HepG2 (cell line): ENCODE measurements around the gene PCBD2. TPM values are rescaled to one million over a fixed set of nuclear protein-coding genes. Genes with fewer than 3 reads are reported as not detected.
A peak's percentile ranks its signal among the peaks of the same experiment; 100 is the strongest.

Source experiments
- ATAC-seq: fragments of 200-7000 bp; cut with Tn5 transposase; 3 replicates; pipeline ENCODE4 v1.9.1; 2020; ENCODE audit warnings: mild to moderate bottlenecking, moderate library complexity
- BruUV-seq: library from RNA; stranded (reverse); fragments of 400-500 nt; replicated peaks from 2 replicates; lab custom pipeline; 2021; lab: Mats Ljungman, UMichigan
- CTCF ChIA-PET: fragments of 300-600 bp; formaldehyde crosslinking; extraction: SDS; loops from one replicate; lab custom pipeline; 2021; ENCODE audit warnings: low total read pairs, inconsistent platforms, low intra/inter-chr PET ratio; lab: Yijun Ruan, JAX
- POLR2A ChIA-PET: fragments of 350-600 bp; sonication (Branson Sonifier 250); formaldehyde crosslinking; loops from one replicate; lab custom pipeline; 2020; ENCODE audit warnings: antibody characterized with exemption, inconsistent platforms; lab: Yijun Ruan, JAX
- DNase-seq: peaks from one replicate; pipeline ENCODE4 v3.0.0-alpha.2; 2015; ENCODE audit warnings: low spot score
- FAIRE-seq: peaks from 3 replicates; lab custom pipeline; 2011; peaks lifted over from hg19 to GRCh38; lab: Jason Lieb, UNC
- H2AFZ ChIP-seq: one replicate; pipeline ENCODE4 v1.6.1; 2011; ENCODE audit warnings: low read length, inconsistent platforms
- H3K27ac ChIP-seq: fragments of 300-600 bp; 3 replicates; pipeline ENCODE4 v1.8.0; 2011; ENCODE audit warnings: mixed run types, mild to moderate bottlenecking, mixed read lengths, low read length, inconsistent platforms; ENCODE audit not compliant: insufficient read depth; ENCODE audit errors: extremely low read length
- H3K27me3 ChIP-seq, 2 experiments: fragments of 200-600 bp in 1 of 2; 2 replicates in 1 of 2; 3 replicates in 1 of 2; pipeline versions ENCODE4 v1.6.0 to v1.8.0; 2011; ENCODE audit warnings: low read length in 2 of 2, mild to moderate bottlenecking in 2 of 2, moderate library complexity in 2 of 2, inconsistent platforms in 1 of 2; ENCODE audit not compliant: insufficient read depth in 2 of 2, control insufficient read depth in 1 of 2
- H3K36me3 ChIP-seq, 2 experiments: fragments of 200-600 bp in 1 of 2; replicated peaks in 1 of 2; 2 replicates in 1 of 2; 3 replicates in 1 of 2; pipeline versions ENCODE4 v1.5.1 to v1.8.0; 2011; ENCODE audit warnings: low read length in 2 of 2, inconsistent platforms in 1 of 2; ENCODE audit not compliant: insufficient read depth in 2 of 2, control insufficient read depth in 1 of 2
- H3K4me1 ChIP-seq: 2 replicates; pipeline ENCODE4 v1.5.1; 2012; ENCODE audit warnings: low read length, inconsistent platforms; ENCODE audit not compliant: insufficient read depth
- H3K4me2 ChIP-seq: 2 replicates; pipeline ENCODE4 v1.6.0; 2011; ENCODE audit warnings: low read depth, low read length, inconsistent platforms
- H3K4me3 ChIP-seq, 3 experiments: fragments of 200-600 bp in 1 of 3; sonication (generic), shearing (Covaris generic) in 1 of 3; replicated peaks in 1 of 3; 2 replicates each; pipeline ENCODE4 v1.5.1; 2011 to 2016; ENCODE audit warnings: low read length in 3 of 3, inconsistent platforms in 2 of 3, low read depth in 2 of 3, mild to moderate bottlenecking in 2 of 3, control low read depth in 1 of 3, mixed read lengths in 1 of 3; ENCODE audit not compliant: insufficient read depth in 1 of 3
- H3K79me2 ChIP-seq: one replicate; pipeline ENCODE4 v1.6.1; 2011; ENCODE audit warnings: low read length, inconsistent platforms; ENCODE audit not compliant: insufficient read depth
- H3K9ac ChIP-seq: 2 replicates; pipeline ENCODE4 v1.6.0; 2011; ENCODE audit warnings: mild to moderate bottlenecking, low read depth, low read length, inconsistent platforms; ENCODE audit not compliant: insufficient read depth
- H3K9me3 ChIP-seq: 2 replicates; pipeline ENCODE4 v1.5.1; 2012; ENCODE audit warnings: mild to moderate bottlenecking, low read length
- H4K20me1 ChIP-seq: 2 replicates; pipeline ENCODE4 v1.6.0; 2011; ENCODE audit warnings: inconsistent platforms, mild to moderate bottlenecking, low read length, moderate library complexity; ENCODE audit not compliant: insufficient read depth
- CCAR2 ChIP-seq: fragments of 200-400 bp; formaldehyde crosslinking; optimal IDR thresholded peaks from 2 replicates; pipeline ENCODE3; 2018; ENCODE audit warnings: low read depth, mild to moderate bottlenecking, low read length, moderate library complexity
- FOXA3 ChIP-seq: IDR thresholded peaks from 2 replicates; pipeline ENCODE4 v1.6.1; 2016; ENCODE audit warnings: missing genetic modification reagents, missing compliant biosample characterization
- HNF4A ChIP-seq: sonication (generic); formaldehyde crosslinking; IDR thresholded peaks from 2 replicates; pipeline ENCODE4 v1.4.0; 2020; ENCODE audit warnings: missing genetic modification reagents
- JUNB ChIP-seq: sonication (generic); formaldehyde crosslinking; IDR thresholded peaks from 2 replicates; pipeline ENCODE4 v1.8.0; 2022; ENCODE audit warnings: missing genetic modification reagents, mild to moderate bottlenecking, borderline replicate concordance
- KAT8 ChIP-seq: IDR thresholded peaks from 2 replicates; pipeline ENCODE4 v1.6.1; 2016; ENCODE audit warnings: missing genetic modification reagents, missing compliant biosample characterization
- NCOR1 ChIP-seq: fragments of 200-600 bp; sonication (generic); IDR thresholded peaks from 2 replicates; pipeline ENCODE4 v1.7.0; 2017; ENCODE audit warnings: antibody characterized with exemption, low read length, borderline replicate concordance
- PREB ChIP-seq: sonication (generic); formaldehyde crosslinking; IDR thresholded peaks from 2 replicates; pipeline ENCODE4 v1.4.0; 2020; ENCODE audit warnings: missing genetic modification reagents
- SAP130 ChIP-seq: IDR thresholded peaks from 2 replicates; pipeline ENCODE4 v1.6.1; 2016; ENCODE audit warnings: low read depth
- SATB2 ChIP-seq: sonication (generic); formaldehyde crosslinking; IDR thresholded peaks from 2 replicates; pipeline ENCODE4 v1.5.0; 2020; ENCODE audit warnings: missing genetic modification reagents
- THRA ChIP-seq: sonication (generic); formaldehyde crosslinking; IDR thresholded peaks from 2 replicates; pipeline ENCODE4 v1.4.0; 2020; ENCODE audit warnings: missing genetic modification reagents, borderline replicate concordance
- ZNF20 ChIP-seq: sonication (generic); formaldehyde crosslinking; IDR thresholded peaks from 2 replicates; pipeline ENCODE4 v1.4.0; 2020; ENCODE audit warnings: mild to moderate bottlenecking, moderate library complexity, missing genetic modification reagents
- ZNF335 ChIP-seq: sonication (generic); formaldehyde crosslinking; IDR thresholded peaks from 2 replicates; pipeline ENCODE4 v1.4.0; 2020; ENCODE audit warnings: missing genetic modification reagents
- ZNF431 ChIP-seq: sonication (generic); formaldehyde crosslinking; IDR thresholded peaks from 2 replicates; pipeline ENCODE4 v1.9.0; 2022; ENCODE audit warnings: missing genetic modification reagents, low read depth, mild to moderate bottlenecking, borderline replicate concordance
- ZNF567 ChIP-seq: sonication (generic); formaldehyde crosslinking; IDR thresholded peaks from 2 replicates; pipeline ENCODE4 v1.8.1; 2023; ENCODE audit warnings: mild to moderate bottlenecking, missing genetic modification reagents, borderline replicate concordance
- ZNF687 ChIP-seq: sonication (generic); formaldehyde crosslinking; IDR thresholded peaks from 2 replicates; pipeline ENCODE4 v1.5.1; 2020; ENCODE audit warnings: mild to moderate bottlenecking, missing genetic modification reagents, moderate library complexity
- ZNF704 ChIP-seq: sonication (generic); formaldehyde crosslinking; IDR thresholded peaks from 2 replicates; pipeline ENCODE4 v1.8.1; 2023; ENCODE audit warnings: mild to moderate bottlenecking, inconsistent platforms, moderate library complexity, missing genetic modification reagents, borderline replicate concordance
- ZNF766 ChIP-seq: sonication (generic); formaldehyde crosslinking; IDR thresholded peaks from 2 replicates; pipeline ENCODE4 v1.5.0; 2020; ENCODE audit warnings: missing genetic modification reagents, borderline replicate concordance
- WGBS: methylation state at CpG from one replicate; pipeline ENCODE4 v1.1.6; 2017; ENCODE audit warnings: low lambda C conversion rate; 5-methylcytosine and 5-hydroxymethylcytosine counted together
- in situ Hi-C: cut with HindIII; loops from 2 replicates; pipeline ENCODE4 v1.10.0; 2017; ENCODE audit warnings: low pct_unique_long_range_greater_than_20kb; ENCODE audit not compliant: extremely low pct_ligation_motif_present
- intact Hi-C: fragments of 100-400 bp; cut with micrococcal nuclease; formaldehyde crosslinking; loops from one replicate; pipeline ENCODE4 v1.10.0; 2022; ENCODE audit not compliant: unreplicated experiment
- polyA plus RNA-seq, 8 experiments: library from polyadenylated mRNA; depleted of rRNA in 3 of 8; stranded (reverse) in 7 of 8; unstranded in 1 of 8; fragments of >200 nt; fragmentation: Illumina TruSeq in 4 of 8; extraction: Trizol in 4 of 8; gene quantifications; 2 replicates each; pipeline versions ENCODE4 v1.2.1 to v1.2.3, GENCODE V29; 2011 to 2016; ENCODE audit warnings: low read depth in 4 of 8, missing spikeins in 1 of 8, mixed read lengths in 1 of 8; ENCODE audit not compliant: insufficient read depth in 1 of 8
- total RNA-seq, 5 experiments: library from RNA; depleted of rRNA; stranded (reverse); fragments of >200 nt; fragmentation: Illumina TruSeq; extraction: Trizol; gene quantifications; 2 replicates each; pipeline ENCODE4 v1.2.3, GENCODE V29; 2016; ENCODE audit warnings: low read depth in 1 of 5

Gene PCBD2
- total and polyA plus RNA-seq, 2 of the 13 experiments (the other 11 are each of a cell fraction or from before 2014, with no cell fraction given) = 5.5 to 12.0 TPM

- Histone ChIP-seq H3K27ac (peak overlapping the region; percentile 65), H2AFZ (no peak overlapping the region), H3K36me3 (peaks cover 0 to 7% of the 10 kb centered on the region in 2 experiments; a peak in 2 of 5 replicates), H3K4me2 (peak overlapping the region; percentile 71), H4K20me1 (no peaks in the 10 kb centered on the region), H3K4me3 (peak overlapping the region in 2 of 3 experiments; percentile 10 to 35; a peak in 3 of 6 replicates), H3K4me1 (peaks cover 35% of the 10 kb centered on the region), H3K27me3 (no peaks in the 10 kb centered on the region), H3K79me2 (no peaks in the 10 kb centered on the region), H3K9me3 (no peaks in the 10 kb centered on the region), H3K9ac (no peak overlapping the region)
- intact Hi-C loops = loop anchor here (2.0 to 5.0 kb wide), 2 partner anchors 43 to 67 kb away; partner anchors contain the start of gene PITX1
- POLR2A ChIA-PET = interaction anchor here (0.6 to 2.5 kb wide), 13 partner anchors 8 to 192 kb away, joined by 3 to 22 read pairs (median 4); partner anchors contain the start of genes PCBD2 and TXNDC15
- no TSS peak for BruUV-seq
- peak; percentile 21 for FAIRE-seq
- peak; percentile 89 for ATAC-seq
- WGBS = 7% methylated on average over 2 of the region's 3 CpGs
- peak; percentile 60 for DNase-seq
- in situ Hi-C loops = no loop called here
- CTCF ChIA-PET = no interaction called here
- TF ChIP-seq CCAR2 = no peak
- no peak for TF ChIP-seq ZNF766 (CRISPR knock-in tag)
- TF ChIP-seq JUNB = no peak
- TF ChIP-seq FOXA3 = no peak
- TF ChIP-seq SATB2 (CRISPR knock-in tag) = no peak
- peak; percentile 65 for TF ChIP-seq ZNF687 (CRISPR knock-in tag)
- TF ChIP-seq SAP130 (CRISPR knock-in tag) = peak; percentile 37
- TF ChIP-seq PREB (CRISPR knock-in tag) = no peak
- TF ChIP-seq ZNF567 (CRISPR knock-in tag) = no peak
- no peak for TF ChIP-seq NCOR1
- no peak for TF ChIP-seq ZNF704 (CRISPR knock-in tag)
- no peak for TF ChIP-seq THRA
- TF ChIP-seq ZNF20 (CRISPR knock-in tag) = no peak
- TF ChIP-seq ZNF431 = no peak
- TF ChIP-seq ZNF335 (CRISPR knock-in tag) = no peak
- TF ChIP-seq KAT8 (CRISPR knock-in tag) = no peak
- 0 out of 2 replicates have a peak, but pooled peaks have one; percentile 21 for TF ChIP-seq HNF4A (CRISPR knock-in tag)
Measured at GRCh38 chr5:134965271-134965825, 60.4 kb downstream of the PCBD2 start.
